GM19438 (cell line): Measurements from ENCODE around the gene TPST2.

Experiments
- ATAC-seq: cut with Tn5 transposase; IDR thresholded peaks from one replicate; pipeline ENCODE4 v1.9.1; 2021; ENCODE audit warnings: low read depth; ENCODE audit not compliant: unreplicated experiment

The TPST2 gene

GRCh38 chr22:26479792-26480610 is 109.9 kb downstream of the TPST2 start:
- no peak for ATAC-seq

- no peak for ATAC-seq
These were observed 110.7 kb downstream of the TPST2 start for GRCh38 chr22:26479043-26479791.

- no peak for ATAC-seq
These were observed 112.6 kb downstream of the TPST2 start for GRCh38 chr22:26477341-26477731.

- ATAC-seq, result no peak
These were observed 113.1 kb downstream of the TPST2 start for GRCh38 chr22:26476705-26477340.

GRCh38 chr22:26474682-26475081 is 115.2 kb downstream of the TPST2 start:
- ATAC-seq, result no peak
